ENCODE data around the gene PSMD14.
A peak's percentile ranks its signal among the peaks of the same experiment; 100 is the strongest.
"Not testable (repeated sequence)": the region's sequence is repeated elsewhere in the genome, so short reads cannot be mapped to it uniquely, and the experiment has no call there.

The PSMD14 gene

DNA sequence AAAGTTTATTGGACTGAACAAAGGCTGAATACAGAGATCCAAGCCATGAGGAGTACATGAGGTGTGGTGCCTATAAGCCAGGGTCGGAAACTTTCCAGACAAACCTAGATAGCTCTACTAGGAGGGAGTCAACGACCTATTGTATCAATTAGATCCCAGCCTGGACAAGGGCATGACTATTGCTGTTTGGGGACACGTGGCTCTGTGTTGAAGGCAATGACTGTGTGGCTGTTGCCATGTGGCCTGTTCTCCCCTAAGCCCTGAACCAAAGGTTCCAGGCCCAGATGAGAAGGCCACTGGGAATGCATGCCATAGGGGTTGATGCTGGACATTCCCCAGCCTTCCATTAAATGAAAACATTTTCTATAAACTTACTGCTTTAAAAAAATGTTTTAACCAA lies 31.3 kb downstream of the PSMD14 start:
- DNase-seq, result not testable (repeated sequence)

DNA sequence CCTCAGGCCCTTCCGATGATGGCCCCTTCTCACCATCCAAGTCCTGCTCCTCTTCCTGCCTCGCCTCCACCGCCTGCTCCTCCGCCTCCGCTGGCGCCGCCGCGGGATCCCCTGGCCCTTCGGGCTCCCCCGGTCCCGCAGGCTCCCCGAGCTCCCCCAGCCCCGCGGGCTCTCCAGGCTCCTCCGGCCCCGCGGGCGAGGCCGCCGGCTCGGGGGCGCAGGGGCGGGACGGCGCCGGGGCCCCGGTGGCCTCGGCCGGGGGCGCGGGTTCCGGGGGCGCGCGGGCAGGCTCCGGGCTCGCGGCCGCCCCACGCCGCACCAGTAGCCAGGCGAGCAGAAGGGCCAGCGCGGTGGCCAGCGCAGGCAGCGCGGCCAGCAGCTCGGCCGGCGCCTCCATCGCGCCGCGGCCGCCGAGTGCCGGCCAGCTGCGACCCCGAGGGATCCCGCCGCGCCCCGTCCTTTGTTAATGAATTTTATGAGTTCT lies 32.7 kb downstream of the PSMD14 start:
- DNase-seq, result not testable (repeated sequence)

DNA sequence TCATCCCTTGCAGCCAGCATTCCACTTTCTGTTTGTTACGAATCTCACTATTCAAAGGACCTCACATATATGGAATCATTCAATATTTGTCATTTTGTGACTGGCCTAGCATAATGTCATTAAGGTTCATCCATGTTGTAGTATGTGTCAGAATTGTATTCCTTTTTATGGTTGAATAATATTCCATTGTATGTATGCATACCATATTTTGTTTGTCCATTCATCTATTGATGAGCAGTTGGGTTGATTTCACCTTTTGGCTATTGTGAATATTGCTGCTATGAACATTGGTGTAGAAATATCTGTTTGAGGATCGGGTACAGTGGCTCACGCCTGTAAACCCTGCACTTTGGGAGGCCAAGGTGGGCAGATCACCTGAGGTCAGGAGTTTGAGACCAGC lies 35.0 kb downstream of the PSMD14 start:
- no peak for DNase-seq

DNA sequence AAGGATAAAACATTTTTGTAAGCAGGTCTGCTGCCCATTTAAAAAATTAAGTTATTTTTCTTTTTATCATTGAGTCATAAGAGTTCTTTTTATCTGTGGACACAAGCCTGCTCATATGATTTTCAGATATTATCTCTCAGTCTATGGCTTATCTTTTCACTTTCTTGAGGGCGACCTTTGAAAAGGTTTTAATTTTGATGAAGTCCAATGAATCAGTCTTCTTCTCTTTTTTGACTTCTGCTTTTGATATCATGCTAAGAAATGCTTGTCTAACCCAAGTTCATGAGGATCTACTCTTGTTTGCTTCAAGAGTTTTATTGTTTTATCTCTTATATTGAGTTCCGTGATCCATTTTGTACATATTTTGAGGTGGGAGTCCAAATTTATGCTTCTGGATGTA lies 36.5 kb downstream of the PSMD14 start:
- peak; percentile 25 for DNase-seq

DNA sequence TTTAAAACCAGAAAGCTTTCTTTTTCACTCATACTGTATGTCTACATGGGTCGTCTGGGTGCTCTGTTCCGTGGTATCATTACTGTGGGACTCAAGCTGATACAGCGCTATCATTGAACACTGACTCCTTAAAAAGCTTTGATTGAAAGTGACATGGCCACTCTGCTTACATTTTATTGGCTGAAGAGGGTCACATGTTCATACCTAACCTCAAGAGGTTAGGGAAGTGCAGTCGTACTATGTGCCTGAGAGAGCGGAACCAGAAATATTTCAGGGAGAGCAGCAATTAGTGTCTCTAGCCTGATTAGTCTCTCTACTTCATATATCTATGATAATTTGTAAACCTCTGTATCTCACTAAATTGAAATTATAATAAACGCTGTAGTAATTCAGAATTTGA lies 43.5 kb downstream of the PSMD14 start:
- no peak for DNase-seq

DNA sequence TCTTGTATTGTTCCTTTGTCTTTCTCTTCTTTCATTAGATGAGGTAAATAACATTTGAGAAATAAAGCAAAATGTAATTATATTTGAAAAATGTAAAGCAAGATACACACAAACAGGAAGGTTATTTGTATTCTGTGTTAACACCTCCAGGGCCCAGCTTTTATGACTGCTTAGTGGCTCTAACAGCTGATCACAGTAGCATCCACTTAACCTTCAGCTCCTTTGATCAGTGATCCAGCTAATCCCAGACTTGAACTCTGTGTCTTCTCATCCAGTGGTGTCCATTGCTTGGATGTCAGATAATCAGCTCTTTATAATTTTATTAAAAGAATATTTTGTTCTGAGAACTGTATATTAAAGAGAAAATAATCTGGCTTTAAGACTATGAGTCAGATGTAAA lies 44.5 kb downstream of the PSMD14 start:
- DNase-seq, result no peak

DNA sequence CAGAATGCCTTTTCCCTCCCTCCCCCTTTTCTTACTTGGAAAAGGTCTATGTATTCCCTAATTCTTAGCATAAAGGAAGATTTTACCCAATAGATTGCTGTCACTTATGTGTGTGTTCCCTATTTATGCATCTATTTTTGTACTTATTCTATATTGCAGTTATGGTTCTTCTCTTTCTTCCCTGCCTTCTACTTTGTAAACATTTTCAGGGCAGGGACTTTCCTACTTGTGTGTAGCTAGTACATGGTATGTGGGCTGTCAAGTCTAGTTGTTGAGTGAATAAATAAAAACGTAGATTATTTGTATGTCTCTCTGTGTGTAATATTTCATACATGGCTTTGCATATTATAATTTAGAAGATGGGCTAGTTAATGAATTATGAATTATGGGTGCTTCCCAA lies 45.3 kb downstream of the PSMD14 start:
- DNase-seq, result no peak

DNA sequence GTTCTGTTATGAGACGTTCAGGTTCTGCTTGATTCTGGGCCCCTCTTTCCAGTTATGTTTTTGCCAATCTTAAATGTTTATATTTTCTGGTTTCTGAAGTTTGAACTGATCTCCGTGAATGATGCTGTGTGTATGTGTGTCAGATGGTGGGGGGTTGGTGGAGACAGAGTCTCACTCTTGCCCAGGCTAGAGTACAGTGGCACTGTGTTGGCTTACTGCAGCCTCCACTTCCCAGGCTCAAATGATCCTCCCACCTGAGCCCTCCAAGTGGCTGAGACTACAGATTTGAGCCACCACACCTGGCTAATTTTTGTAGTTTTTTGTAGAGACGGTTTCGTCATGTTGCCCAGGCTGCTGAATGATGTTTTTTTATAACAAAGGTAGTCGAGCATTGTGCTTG lies 45.9 kb downstream of the PSMD14 start:
- DNase-seq, result no peak

DNA sequence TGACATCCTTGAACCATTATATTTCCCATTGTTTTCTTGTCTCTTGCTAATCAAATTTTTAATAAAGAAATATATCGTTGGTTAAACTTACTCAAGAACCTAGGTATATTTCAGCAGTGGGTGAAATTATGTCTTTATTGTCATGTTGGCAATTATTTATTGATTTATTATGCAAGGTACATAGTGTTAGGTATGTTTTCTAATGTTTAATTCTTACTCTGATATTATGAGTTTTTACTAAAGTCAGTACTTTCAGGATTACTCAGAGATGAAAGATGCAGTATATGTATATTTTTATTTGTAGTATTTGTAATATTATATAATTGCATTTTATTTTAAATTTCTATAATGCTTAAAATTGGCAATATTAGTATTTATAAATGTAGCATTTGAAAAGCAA lies 46.9 kb downstream of the PSMD14 start:
- no peak for DNase-seq

DNA sequence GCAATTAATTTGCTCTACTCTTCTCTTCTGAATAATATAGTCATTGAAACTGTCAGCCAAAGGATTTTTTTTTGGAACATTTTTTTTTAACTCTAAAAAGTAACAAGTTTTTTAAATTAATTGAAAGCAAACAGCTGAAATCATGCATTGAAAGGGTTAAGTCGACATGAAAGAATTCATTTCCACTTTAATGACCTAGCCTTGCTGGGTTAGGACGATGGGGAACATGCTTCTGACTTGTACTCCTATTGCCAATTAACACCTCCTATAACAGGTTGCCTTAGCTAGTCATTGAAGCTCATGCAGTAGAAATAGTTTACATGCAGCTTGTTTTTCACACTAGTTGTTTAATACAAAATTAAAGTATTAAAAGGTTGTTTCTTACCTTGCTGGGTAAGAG lies 47.8 kb downstream of the PSMD14 start:
- no peak for DNase-seq

DNA sequence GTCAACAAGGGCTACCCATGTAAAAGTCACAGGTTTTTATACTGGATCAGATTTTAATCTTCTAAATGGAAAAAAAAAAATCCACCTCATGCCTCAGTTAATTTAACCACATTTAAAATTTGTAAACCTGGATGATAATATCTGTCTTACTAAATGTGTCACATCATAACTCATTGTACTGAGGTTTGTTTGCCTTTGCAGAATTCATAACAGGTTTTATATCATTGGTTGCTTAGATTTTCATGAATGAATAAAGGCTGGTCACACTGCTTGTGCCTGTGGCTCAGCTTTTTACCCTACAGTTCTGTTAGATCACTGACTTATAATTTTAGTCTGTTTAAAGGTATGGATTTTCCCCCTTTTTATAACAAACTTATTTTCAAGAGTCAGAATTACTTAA lies 48.9 kb downstream of the PSMD14 start:
- no peak for DNase-seq

DNA sequence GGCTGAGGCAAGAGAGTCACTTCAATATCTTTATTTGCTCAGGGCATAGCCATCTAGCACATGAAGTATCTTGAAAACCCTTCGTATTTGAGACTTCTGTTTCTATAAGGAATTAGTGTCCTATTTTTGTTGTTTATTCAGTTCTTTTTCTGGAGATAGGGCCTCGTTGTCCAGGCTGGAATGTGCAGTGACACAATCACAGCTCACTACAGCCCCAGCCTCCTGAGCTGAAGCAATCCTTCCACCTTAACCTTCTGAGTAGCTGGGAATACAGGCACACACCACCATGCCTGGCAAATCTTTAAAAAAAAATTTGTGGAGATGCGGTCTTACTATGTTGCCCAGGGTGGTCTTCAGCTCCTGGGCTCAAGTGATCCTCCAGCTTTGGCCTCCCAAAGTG lies 50.6 kb downstream of the PSMD14 start:
- no peak for DNase-seq

DNA sequence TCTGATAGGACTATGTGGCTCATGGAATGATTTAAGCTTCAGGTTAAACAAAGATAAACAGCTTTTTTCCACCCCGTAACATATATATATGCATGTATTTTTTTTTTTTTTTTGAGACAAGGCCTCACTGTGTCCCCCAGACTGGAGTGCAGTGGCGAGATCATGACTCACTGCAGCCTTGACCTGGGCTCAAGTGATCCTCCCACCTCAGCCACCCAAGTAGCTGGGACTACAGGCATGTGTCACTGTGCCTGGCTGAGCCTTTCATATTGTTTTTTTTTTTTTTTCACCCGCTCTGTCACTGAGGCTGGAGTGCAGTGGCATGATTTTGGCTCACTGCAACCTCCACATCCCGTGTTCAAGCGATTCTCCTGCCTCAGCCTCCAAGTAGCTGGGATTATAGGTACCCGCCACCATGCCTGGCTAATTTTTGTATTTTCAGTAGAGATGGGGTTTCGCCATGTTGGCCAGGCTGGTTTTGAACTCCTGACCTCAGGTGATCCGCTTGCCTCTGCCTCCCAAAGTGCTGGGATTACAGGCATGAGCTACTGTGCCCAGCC lies 52.0 kb downstream of the PSMD14 start:
- DNase-seq, result not testable (repeated sequence)

DNA sequence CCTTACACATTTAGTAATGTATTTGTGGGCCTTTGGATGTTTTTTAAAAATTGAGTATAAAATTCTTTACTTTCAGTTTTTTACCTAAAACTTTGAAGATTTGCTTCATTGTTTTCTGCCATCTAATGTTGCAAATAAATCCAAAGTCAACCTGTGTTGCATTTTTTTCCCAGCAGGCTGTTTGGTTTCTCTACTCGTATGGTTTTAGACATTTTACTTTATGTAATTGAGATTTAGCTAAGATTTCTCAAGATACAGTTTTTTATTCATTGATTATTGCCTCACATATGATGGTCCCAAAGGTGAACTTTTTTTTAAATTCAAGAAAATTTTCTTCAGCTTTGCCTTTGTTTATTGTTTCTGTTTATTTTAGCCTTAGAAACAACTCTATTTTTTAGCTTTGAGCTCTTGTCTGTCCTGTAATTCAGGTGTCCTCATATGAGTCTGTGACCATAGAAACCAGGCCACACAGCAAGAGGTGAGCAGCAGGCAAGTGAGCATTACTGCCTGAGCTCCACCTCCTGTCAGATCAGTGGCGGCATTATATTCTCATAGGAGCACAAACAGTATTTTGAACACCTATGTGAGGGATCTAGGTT lies 54.4 kb downstream of the PSMD14 start:
- no peak for DNase-seq

DNA sequence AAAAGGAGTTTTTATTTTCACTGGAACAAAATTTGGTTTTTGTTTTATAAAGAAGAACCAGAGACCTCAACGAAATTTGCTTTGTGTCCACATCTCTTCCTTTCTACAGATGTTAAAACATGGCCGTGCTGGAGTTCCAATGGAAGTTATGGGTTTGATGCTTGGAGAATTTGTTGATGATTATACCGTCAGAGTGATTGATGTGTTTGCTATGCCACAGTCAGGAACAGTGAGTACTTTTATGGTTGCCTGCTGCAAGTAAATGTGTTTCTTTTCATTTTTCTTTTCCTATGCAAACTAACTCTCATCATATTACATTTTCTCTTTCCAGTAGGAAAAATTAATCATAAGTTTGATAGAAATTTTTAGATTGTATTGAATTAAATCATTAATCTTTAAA lies 59.5 kb downstream of the PSMD14 start:
- no peak for DNase-seq

DNA sequence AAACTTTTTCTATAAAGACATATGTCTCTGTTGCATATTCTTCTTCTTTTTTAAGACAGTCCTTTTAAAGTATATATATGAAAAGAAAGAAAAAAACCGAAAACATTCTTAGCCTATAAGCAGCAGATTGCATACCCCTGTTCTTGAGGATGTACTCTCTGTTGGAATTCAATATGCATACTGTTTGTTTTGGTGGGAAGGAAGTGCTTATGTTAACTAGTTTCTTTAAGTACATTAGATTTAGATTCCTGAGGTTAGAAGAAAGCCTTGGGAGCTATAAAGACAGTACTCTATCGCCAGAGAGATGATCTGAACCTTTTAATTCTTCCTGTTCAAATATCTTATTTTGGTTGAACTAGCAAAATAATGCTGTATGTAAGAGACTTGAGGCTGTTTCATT lies 61.1 kb downstream of the PSMD14 start:
- no peak for DNase-seq

DNA sequence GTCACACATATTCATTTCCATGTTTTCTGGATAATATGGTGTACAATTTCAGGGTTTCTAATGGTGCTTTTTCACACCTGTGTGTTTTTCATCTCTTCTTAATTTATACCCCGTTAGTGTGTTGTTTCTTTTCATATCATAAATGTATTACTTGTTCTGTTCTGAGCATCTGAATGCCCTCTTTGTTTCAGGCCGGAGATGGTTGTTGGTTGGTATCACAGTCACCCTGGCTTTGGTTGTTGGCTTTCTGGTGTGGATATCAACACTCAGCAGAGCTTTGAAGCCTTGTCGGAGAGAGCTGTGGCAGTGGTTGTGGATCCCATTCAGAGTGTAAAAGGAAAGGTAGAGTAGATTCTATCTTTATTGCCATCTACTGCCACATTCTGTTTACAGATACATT lies 62.8 kb downstream of the PSMD14 start:
- DNase-seq, result no peak

DNA sequence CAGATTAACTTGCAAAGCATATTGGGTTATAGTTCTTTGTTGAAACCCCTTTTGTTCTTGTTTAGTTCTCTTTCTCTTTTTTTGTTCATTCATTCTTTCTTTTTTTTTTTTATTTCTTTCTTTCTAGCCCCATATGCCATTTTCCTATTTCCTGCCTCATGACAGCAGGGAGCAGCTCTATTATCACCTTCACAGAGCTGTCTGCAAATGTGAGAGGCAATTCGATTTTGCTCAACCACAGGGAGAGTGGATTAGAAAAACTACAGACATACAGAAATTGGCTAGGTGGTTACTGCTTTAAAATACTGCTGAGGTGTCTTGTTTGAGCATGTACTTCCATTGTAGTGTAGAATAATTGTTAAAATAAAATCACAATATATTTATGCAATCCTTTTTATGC lies 63.6 kb downstream of the PSMD14 start:
- DNase-seq, result no peak

DNA sequence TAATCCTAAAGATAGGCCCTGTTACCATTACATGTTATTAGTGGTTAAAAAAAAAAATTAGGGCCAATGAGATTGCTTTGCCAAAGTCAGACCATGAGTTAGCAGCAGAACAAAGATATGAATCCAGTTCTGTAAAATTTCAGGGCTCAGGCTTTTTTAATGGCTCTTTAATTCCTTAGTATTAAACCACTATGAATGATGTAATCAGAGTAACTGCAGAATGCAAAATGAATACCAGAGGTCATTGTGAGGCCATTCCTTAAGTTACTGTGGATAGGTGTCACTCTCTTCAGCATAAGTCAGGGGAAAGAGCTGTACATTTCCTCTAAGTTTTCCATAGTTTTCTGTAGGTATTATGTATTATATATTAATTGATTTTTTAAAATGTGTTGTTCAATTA lies 65.7 kb downstream of the PSMD14 start:
- DNase-seq, result no peak

DNA sequence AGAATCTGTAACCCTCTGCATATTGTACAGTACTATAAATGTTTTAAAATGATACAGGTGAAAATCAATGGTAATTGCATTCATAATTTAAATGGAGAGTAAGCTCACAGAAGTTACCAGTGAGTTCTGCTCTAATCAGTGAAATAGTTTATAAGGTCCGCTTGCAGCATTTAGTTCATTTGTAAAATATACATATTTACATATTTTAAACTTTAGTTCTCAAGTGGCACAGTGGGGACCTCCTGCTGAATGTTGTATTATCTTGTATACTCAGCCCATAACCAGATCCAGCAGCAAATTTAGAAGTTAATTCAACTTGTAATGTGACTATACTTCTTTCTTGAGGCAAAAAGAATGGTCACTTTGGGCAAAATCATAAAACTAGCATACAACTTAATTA lies 66.2 kb downstream of the PSMD14 start:
- DNase-seq, result no peak

DNA sequence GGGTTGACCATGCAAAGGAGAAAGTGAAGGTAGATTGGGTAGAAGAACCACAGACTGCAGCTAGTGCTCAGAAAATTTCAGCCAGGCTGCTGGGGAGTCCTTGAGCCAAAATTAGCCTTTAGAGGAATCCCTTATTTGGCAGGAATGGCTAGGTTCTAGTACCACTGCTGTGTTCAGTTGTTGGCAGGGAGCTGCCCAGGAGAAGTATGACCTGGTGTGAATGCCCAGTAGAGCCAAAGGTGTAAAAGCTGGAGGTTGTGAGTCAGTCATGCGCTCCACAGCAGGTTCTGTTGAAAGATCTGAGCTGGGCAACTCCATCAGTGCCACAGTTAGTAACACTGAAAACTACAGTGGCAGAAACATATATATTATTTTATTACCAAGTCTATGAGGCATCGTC lies 71.5 kb downstream of the PSMD14 start:
- no peak for DNase-seq

DNA sequence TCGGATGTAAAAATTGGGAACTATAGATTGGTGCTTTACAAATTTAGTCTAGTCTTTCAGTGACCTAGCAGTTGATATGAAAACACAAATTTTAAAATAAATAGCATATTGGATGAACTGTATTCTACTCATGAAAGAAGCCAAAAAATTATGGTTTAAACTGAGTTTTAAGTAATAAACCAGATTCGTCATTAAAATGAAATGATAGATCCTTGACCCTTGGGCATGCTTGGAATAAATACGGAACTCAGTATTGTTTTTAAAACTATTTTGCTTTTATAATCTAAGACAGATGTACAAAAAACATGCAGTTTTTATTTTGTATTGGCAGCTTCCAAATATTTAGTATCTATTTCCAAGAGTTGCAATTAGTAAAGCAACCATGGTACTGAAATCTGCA lies 73.3 kb downstream of the PSMD14 start:
- DNase-seq, result no peak

DNA sequence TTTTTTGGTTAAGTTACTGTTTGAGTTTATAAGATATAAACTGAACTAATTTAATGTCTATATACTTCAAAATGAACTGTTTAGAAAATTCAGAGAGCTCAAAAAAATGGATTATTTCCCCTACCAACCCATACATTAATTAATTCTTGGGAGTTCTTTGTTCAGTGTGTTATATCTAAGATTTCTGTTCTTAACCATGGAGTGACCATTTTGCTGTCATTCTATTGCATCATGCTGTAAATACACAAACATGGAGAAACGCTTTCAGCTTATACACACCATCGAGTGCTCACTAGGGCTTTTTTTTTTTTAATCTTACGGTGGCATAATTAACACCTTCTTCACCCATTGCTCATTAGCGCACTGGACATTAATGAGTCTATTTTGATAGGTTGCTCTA lies 74.5 kb downstream of the PSMD14 start:
- no peak for DNase-seq

DNA sequence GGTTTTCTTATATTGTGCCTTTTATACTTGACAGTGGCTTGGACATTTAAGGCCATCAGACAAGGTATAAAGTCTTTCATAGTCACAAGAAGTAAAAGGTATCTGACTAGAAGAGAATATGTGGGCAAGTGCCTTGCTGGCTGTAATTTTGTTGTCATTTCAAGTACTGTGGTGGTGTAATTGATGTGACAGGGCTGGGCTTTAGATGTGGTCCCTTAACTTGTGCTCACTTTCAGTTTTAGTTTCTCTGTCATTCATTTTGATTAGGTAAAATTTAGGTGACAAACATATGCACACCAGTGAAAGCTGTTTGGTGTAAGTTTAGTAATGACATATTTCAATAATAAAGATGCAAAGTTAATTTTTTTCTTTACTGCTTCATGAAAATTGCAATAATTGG lies 76.6 kb downstream of the PSMD14 start:
- DNase-seq, result no peak

DNA sequence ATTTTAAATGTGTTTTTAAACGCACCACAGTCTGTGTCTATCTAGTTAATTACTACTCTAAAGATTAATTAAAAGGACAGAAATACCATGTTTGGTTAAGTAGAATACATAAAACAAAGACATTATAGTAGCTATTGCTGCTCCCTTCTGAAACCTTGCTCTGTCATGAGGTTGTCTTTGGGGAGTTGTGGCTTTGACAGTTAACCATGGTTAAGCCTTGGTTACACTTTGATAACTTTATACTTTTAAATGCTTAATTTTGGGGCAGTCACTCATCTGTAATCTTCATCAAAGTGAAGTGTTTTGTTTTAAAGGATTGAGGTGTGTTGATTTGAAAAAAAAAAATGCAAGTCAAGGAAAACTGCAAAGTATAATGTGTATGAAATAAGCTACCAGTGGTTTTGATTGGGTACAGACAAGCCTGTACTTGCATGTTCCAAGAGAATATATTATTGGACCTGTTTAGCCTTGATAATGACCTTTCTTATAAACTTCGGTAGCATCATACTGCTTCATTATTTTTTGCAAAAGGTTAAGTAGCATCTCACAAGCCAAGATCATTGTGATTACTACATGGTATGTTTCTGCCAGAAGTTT lies 78.1 kb downstream of the PSMD14 start:
- no peak for DNase-seq

All from suppressor macrophage treated with lipopolysaccharide for 4 hours (primary cell).